Adrenal gland (tissue), 5 donors: ENCODE measurements around the gene PRR7.
A peak's percentile ranks its signal among the peaks of the same experiment; 100 is the strongest.

Experiments
- CTCF ChIP-seq, 6 experiments: fragments of 450-650 bp in 4 of 6; fragments of 200-600 bp in 2 of 6; sonication (generic) in 1 of 6; IDR thresholded peaks; 1 replicate in 5 of 6; 2 replicates in 1 of 6; pipeline versions ENCODE4 v1.5.1 to v1.8.0; 2016 to 2021; ENCODE audit warnings: antibody characterized with exemption in 6 of 6, mild to moderate bottlenecking in 2 of 6, moderate library complexity in 1 of 6
- POLR2A ChIP-seq, 2 donors: fragments of 450-650 bp; IDR thresholded peaks; one replicate each; pipeline ENCODE4 v1.6.1; 2017; ENCODE audit warnings: antibody characterized with exemption in 2 of 2, mild to moderate bottlenecking in 2 of 2, moderate library complexity in 1 of 2
- donor health status: DM: no; HTN: no; CAD: no.

- TF ChIP-seq CTCF (IDR thresholded peaks at IDR 0.05) (peak; percentile 41 to 90 (median 68)), POLR2A (IDR thresholded peaks at IDR 0.05) (no peak)
Observed at GRCh38 chr5:177403792-177404640, 42.6 kb upstream of the PRR7 start.
